NCI-H69 (cell line): ENCODE results near the gene CCDC124.

ENCODE experiments used
- DNase-seq: peaks from one replicate; lab custom pipeline; 2025; lab: John Stamatoyannopoulos, UW

Gene CCDC124

DNA sequence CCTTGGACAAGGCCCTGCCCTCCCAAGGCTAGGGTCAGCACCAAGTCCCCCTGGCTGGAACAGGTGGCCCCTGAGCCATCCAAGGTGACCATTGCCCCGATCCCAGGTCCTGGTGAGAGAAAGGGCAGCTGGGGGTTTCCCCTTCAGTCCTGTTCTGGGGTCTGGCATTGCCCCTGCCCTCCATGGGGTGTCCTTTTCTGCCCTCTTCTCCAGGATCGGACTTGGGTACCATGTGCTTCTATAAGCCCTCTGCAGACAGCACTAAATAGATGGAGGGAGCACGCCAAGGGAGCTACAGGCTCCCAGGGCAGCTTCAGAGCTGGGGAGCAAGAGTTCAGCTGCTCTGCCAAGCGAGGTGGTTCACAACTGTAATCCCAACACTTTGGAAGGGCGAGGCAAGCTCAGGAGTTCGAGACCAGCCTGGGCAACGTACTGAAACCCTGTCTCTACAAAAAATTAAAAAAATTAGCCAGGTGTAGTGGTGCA, 20.5 kb downstream of the CCDC124 start:
- no peak for DNase-seq

DNA sequence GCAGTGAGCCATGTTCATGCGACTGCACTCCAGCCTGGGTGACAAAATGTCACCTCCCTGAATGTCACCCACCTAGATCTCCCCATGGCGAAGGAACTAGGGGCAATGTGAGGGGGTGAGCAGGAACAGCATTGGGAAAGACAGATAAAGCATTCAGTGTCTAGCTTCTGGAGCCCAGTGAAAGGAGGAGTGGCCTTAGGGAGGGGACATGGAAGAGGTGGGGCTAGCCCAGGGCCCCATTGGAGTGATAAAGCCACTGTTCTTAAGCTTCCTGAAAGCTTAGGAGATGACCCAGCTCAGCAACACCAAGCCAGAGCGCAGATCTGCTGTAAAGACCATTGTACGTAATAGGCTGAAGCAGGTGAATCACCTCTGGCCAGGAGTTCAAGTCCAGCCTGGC, 21.1 kb downstream of the CCDC124 start:
- no peak for DNase-seq

DNA sequence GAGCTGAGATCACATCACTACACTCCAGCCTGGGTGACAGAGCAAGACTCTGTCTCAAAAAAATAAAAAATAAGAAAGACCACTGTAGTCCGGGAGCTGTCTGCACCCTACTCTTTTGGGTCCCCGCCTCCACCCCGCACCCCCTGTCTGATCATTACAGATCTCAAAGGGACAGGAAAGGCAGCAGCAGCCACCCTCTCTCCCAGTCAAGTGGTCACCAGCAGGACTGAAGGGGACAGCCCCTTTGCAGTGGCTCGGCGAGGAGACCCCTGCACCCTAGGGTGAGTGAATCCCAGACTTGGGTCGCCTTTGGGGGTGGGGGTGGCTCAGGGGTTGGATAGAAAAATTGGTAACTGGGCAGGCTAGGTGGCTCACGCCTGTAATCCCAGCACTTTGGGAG, 21.6 kb downstream of the CCDC124 start:
- no peak for DNase-seq

DNA sequence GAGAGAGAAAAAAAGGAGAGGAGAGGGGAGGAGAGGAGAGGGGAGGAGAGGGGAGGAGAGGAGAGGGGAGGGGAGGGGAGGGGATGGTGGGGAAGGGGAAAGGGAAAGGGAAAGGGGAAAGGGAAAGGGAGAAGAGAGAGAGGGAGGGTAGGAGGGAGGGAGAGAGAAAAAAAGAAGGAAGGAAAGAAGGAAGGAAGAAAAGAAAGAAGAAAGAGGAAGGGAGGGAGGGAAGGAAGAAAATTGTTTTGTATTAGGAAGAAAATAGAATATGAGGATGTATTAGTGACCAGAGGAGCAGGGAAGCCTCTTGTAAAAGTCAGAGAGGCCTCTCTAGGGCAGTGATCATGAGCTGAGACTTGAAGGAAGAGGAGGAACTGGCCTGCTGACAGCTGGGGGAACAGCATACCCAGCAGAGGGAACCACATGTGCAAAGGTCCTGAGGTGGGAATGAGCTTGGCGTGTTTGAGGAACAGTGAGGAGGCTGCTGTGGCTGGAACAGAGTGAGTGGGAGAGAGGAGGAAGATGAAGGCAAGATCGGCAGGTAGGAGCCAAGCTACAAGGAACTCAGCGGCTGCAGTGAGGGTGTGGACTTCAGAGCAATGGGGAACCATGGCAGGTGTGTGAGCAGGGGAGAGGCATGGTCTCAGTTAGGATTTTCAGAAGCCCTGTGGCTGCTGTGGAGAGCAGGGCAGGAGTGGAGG, 24.5 kb downstream of the CCDC124 start:
- DNase-seq: no peak

DNA sequence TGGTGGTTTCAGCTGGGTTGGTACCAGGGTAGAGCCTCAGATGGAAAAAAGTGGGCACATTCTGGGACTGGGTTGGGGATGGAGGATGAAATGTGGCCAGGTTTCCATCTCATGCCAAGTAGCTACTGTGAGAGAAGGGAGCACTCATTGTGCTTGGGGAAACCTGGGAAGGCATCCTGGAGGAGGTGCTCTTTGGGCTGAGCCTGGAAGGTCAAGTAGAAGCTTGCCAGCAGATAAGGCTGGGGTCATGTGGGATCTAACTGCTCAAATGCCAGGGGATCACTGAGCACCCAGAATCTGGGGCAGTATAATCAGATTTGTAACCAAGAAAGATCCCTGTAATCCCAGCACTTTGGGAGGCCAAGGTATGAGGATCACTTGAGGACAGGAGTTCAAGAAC, 25.1 kb downstream of the CCDC124 start:
- DNase-seq: no peak

DNA sequence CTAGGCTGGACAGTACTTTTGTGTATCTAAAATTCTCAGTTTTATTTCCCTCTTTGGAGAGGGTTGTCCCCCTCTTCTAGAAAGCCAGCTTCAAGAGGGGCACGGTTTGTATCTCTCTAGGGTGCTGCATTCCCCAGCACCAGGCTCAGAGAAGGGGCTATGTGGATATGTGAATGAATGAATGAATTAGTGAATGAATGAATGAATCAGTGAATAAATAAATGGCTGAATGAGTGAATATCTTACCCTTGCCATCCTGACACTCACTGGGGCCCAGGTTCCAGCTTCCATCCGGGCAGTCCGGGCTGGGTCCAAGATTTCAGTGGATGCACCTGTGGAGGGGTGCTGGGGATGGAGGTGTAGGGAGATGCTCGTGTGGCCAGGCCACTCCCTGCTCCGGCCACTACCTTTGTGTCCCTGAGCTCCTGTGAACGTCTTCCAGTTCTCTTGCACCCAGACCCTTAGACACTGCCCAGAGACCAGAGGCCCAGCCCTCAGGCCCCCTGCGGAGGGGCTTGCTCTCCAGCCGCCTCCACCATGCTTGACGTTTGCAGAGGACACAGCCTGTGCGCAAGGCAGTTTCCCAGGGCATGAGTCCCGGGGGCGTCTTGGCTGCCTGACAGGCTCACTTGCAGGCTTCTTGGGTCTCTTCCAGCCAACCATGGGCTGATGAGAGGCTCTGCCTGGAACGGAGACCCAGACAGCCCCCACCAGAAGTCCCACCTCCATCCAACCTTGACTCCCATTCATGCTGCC, 31.3 kb downstream of the CCDC124 start:
- no peak for DNase-seq

DNA sequence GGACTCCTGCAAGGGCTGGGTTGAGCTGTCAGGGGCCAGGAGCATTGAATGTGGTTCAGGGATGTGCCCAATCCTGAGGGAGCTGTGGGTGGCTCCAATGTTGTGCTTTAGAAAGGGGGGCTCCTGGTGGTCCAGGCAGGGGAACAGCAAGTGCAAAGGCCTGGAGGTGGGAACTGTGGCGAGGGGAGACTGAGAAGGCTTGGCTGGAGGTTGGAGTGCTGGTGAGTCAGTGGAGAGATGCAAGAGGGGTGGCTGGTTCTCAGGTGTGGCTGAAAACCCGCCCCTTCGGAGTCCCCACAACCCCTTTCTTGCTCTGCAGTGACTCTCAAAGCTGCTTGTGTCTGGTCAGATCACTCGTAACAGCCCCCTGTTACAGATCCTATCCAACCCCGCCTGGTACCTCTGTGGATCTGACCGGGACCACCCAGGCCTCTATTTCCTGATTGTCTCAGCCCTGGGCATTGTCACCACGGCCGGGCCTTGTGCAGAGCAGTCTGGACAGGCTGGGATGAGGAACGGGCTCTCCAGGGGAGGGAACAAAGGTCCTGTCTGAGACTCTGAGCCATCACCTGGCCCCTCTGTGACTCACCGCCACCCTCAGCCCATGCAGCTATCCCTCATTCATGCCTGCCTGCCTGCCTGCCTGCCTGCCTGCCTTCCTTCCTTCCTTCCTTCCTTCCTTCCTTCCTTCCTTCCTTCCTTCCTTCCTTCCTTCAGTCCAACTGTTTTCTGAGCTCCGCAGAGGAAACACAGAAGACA, 32.7 kb downstream of the CCDC124 start:
- DNase-seq: no peak

DNA sequence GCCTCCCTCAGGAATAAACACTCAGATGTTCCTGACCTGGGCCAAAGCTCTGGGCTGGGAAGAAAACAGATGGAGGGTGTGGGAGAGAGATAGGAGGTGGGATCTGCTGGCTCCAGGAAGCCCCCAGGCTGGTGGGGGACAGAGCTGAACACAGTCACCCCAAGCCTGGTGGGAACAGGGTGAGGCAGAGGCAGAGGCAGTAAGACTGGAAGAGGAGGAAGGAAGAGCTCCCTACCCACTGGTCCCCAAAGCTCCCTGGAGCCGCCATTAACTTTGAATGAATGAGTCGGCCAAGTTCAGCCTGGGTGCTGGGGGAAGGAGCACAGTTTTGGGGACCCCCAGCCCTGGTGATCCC, 33.3 kb downstream of the CCDC124 start:
- no peak for DNase-seq

DNA sequence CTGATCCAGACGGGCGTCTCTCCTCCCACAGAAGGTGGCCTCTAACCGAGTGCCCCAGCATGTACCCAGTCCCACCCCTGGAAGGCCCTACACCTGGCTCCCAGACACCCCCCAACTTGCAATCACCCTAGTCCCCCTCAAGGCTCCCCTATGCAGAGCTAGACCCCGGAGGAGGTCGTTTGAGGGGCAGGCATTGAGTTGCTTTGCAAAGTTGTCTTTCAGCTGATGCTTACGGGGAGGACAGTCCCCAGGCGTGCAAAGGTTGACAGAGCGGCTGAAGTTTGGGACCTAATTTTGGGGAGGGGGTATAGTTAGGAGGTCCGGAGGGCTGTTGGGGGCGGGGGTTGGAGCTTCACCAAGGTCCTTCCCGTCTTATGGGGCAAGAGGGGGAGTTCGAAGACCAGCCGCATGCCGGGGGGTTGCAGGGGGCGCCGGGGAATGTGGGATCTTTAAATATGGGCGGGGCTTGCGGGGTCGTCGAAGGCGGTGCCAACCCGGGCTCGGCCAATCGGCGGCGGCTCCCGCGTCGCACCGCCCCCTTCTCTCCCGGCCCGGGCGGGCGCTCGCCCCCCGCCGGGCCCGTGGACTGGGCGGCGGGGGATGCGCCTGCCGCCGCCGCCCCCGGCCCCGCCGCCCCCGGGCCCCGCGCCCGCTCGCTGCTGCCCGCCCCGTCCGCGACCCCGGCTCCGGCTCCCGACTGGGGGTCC, 33.9 kb downstream of the CCDC124 start, which contains the start of gene KCNN1:
Gene KCNN1, plus strand, starts transcription at position 558 of the 707 bp plus-strand sequence. CDS start 6,782 bp downstream, outside the sequence.
- DNase-seq: peak; percentile 38

DNA sequence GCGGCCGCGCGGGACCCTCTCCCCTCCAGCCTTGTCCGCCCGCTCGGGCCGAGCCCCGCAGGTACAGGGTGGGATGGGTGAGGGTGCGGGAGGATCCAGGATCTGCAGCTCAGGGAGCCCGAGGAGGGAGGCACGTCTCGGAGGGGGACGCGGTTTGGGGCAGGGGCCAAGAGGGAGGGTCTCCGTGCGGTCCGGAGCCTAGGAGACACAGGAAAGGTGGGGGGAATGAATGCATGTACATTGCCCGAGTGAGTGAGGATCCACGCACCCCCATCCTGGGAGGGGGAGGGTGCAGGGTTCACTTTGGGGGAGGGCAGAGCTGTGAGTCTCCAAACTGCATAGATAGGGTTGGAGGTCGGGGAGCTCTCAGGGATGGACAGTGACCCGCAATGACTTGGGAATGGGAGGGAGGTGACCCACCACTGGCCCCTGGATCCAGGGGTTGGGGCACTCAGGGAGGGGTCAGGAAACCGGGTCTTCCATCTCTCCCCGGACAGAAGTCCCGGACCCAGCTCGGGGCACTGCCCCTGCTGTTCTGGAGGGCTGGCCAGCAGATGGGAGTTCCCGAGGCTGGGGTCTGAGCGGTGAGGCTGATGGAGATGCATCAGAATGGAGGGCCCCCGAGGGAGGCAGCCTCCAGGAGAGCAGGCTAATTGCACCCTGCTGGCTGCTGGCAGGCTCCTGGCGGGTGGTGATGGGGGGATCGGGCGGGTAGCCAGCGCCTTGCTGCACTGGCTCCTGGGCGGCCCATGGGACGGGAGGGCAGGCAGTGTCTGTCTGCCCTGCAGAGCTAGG, 34.6 kb downstream of the CCDC124 start:
- no peak for DNase-seq

DNA sequence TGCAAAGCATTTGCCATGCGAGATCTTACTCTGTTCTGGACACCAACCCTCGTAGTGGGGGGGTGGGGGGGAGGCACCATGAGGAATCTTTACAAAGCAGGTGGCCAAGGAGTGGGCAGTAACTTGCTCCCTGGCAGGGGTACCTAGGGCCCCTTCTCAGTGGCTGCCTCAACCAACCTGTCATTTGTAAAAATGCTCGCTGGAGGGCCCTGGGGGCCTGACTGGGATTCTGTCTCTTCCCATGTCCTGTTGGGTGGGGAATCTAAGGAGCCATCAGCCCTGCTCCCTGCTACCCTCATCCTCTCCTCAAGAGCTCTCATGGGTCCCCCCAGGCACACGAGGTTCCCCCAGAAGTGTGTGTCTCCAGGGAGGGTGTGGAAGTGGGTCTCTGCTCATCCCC, 35.5 kb downstream of the CCDC124 start:
- DNase-seq: no peak

DNA sequence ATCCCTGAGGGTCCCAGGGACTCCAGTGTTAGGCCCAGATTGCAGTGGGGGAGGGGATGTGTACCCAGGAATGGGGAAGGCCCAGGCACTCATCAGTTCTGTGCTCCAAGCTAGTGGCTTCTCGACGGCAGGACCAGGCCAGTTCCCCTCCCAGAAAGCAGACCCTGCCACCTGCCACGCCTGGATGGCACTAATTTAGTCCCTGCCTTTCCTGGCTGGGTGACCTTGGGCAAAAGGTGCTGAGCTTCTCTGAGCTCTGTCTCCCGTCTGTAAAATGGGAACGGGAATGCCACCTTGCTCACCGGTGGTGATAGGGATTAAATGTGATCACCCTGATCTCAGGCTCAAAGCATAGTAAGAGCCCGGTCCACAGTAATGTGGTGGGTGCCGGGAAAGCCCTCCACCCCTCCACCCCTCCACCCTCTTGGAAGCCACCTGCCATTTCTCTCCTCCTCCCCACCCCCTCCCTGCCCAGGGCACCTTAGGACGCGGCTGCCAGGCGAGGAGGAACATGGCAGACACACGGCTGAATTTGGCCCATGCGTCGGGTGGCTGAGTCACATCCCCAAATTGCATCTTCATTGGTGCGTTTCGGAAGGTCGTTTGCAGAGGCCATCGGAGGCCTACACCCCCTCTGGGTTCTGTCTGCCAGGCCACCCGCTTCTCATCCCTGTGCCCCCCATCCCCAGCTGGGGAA, 36.4 kb downstream of the CCDC124 start:
- no peak for DNase-seq

DNA sequence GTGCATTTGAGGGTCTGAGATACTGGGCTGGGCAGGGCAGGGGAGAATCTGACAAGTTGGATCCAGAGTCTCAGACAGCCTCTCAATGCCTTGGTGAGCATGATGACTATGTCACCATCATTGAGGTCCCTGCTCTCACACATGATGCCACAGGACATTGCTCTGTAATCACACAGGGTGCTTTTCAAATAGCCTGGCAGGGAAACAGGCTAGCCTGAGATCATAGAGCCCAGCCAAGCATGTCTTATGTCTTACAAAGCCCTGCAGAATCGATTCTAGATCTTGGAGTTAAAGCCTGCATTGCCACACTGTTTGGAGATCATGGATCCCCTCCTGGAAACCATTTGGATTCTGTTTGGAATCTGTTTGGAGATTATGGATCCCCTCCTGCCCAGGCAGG, 39.4 kb downstream of the CCDC124 start:
- no peak for DNase-seq

DNA sequence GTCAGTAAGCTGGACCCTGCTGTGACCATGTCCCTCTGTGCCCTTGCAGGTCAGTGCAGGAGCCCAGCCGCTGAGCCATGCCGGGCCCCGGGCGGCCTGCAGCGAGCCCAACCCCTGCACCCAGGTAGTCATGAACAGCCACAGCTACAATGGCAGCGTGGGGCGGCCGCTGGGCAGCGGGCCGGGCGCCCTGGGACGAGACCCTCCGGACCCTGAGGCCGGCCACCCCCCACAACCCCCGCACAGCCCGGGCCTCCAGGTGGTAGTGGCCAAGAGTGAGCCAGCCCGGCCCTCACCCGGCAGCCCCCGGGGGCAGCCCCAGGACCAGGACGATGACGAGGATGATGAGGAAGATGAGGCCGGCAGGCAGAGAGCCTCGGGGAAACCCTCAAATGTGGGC, 40.9 kb downstream of the CCDC124 start:
- no peak for DNase-seq

DNA sequence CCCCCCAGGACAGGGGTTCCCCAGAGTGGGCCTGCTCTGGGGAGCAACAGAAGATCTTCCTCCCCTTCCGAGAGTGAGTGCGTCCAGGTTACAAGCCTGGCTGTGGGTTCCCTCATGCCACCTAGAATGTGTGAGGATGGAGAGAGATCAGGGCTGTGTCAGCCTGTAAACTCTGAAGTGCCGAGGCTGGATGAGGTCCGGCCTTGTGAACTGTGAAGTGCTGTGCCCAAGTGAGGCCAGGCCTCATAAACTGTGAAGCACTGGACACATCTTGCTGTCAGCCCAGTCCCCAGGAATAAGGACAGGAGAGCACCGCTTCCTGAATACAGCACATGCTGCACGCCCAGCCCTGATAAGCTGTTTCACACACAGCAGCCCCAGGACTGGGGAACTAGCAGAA, 41.7 kb downstream of the CCDC124 start:
- no peak for DNase-seq

DNA sequence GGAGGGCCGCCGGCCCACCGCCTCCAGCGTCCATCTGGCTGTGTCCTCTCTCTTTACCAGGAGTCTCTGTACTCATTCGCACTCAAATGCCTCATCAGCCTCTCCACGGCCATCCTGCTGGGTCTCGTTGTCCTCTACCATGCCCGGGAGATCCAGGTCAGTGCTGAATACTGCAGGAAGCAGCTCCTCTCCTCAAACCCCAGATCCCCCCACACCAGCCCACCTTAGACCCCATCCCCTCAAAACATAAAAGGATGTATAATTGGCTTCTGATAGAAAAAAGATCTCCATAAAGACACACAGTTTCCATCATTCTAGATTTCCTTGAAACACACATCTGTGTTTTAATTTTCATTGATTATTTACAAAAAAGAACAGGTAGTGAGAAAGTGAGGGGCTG, 42.2 kb downstream of the CCDC124 start:
- DNase-seq: no peak

DNA sequence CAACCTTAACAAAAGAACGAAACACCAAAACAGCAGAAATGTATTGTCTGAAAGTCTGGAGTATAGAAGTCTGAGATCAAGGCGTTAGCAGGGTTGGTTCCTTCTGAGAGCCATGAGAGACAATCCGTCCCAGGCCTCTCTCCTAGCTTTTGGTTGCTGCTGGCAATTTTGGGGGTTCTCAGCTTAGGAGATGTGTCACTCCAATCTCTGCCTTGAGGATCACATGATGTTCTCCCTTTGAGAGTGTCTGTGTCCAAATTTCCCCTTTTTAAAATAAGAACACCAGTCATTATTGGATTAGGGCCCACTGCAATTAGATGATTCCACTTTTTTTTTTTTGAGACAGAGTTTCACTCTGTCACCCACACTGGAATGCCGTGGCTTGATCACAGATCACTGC, 44.2 kb downstream of the CCDC124 start:
- no peak for DNase-seq

DNA sequence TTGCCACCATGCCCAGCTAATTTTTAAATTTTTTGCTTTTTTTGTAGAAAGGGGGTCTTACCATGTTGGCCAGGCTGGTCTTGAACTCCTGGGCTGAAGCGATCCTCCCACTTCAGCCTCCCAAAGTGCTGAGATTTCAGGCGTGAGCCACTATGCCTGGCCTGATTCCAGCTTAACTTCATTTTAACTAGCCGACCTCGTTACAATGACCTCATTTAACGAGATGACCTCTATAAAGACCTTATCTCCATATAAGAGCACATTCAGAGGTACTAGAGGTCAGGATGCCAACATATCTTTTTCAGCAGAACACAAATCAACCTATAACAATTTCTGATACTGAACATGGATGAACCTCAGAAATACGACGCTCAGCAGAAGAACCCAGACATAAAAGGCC, 44.7 kb downstream of the CCDC124 start:
- no peak for DNase-seq

DNA sequence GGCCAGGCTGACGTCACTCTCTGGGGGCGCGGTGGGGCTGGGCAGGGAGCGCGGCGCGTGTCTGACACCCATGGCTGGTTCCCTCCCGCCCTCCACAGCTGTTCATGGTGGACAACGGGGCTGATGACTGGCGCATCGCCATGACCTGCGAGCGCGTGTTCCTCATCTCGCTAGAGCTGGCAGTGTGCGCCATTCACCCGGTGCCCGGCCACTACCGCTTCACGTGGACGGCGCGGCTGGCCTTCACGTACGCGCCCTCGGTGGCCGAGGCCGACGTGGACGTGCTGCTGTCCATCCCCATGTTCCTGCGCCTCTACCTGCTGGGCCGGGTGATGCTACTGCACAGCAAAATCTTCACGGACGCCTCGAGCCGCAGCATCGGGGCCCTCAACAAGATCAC, 48.8 kb downstream of the CCDC124 start:
- no peak for DNase-seq

DNA sequence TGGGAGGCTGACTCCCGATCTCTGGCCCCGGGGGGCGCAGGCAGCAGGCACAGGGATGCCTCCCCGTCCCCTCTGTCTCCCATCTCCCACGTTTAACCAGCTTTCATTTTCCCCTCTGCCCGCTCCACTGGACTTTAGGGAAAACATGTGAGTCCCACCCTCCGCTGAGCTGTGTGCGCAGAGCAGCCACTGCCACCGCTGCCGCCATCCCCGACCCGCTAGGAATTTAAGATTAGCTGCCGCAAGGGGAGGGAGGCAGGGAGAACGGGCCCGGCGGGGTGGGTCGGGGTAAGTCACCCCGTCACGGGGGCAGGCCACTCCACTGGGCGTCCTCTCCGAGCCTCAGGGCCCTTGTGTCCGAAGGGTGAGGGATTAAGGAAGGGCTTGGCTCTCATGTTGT, 49.6 kb downstream of the CCDC124 start:
- no peak for DNase-seq
